Neural progenitor cell (in vitro differentiated cells): ENCODE results near the gene VOPP1. TPM values are rescaled to one million over a fixed set of nuclear protein-coding genes. Genes with fewer than 3 reads are reported as not detected.

Source experiments
- DNase-seq: peaks from one replicate; pipeline ENCODE4 v3.0.0-alpha.2; 2016; ENCODE audit warnings: low spot score
- H2AFZ ChIP-seq: fragments of 200-600 bp; sonication (generic); replicated peaks from 2 replicates; pipeline ENCODE4 v1.6.1; 2016; ENCODE audit warnings: antibody characterized with exemption
- H3F3A ChIP-seq: fragments of 200-600 bp; sonication (generic); 2 replicates; pipeline ENCODE4 v1.6.1; 2016; ENCODE audit warnings: antibody characterized with exemption, low read depth
- H3K27ac ChIP-seq: fragments of 200-600 bp; sonication (generic); 2 replicates; pipeline ENCODE4 v1.5.1; 2016; ENCODE audit warnings: mild to moderate bottlenecking
- H3K27me3 ChIP-seq: fragments of 200-600 bp; sonication (generic); 2 replicates; pipeline ENCODE4 v1.6.1; 2016; ENCODE audit warnings: mild to moderate bottlenecking, moderate library complexity
- H3K36me3 ChIP-seq: fragments of 200-600 bp; sonication (generic); 2 replicates; pipeline ENCODE4 v1.5.1; 2016
- H3K4me1 ChIP-seq: fragments of 200-600 bp; sonication (generic); 2 replicates; pipeline ENCODE4 v1.6.1; 2016; ENCODE audit warnings: mixed run types
- H3K4me2 ChIP-seq: fragments of 200-600 bp; sonication (generic); 2 replicates; pipeline ENCODE4 v1.6.1; 2016
- H3K4me3 ChIP-seq: fragments of 200-600 bp; sonication (generic); 2 replicates; pipeline ENCODE4 v1.5.1; 2016
- H3K79me2 ChIP-seq: fragments of 200-600 bp; sonication (generic); 2 replicates; pipeline ENCODE4 v1.6.1; 2016; ENCODE audit warnings: low read depth
- H3K9ac ChIP-seq: fragments of 200-600 bp; sonication (generic); 2 replicates; pipeline ENCODE4 v1.6.1; 2016
- H3K9me3 ChIP-seq: fragments of 200-600 bp; sonication (generic); 2 replicates; pipeline ENCODE4 v1.5.1; 2016; ENCODE audit warnings: low read depth
- H4K20me1 ChIP-seq: fragments of 200-600 bp; sonication (generic); 2 replicates; pipeline ENCODE4 v1.6.1; 2016; ENCODE audit warnings: low read depth
- H3K27ac Mint-ChIP-seq: 3 replicates; pipeline ENCODE4 v1.8.0; 2021; ENCODE audit warnings: mixed read lengths
- H3K27me3 Mint-ChIP-seq: 2 replicates; pipeline ENCODE4 v1.8.0; 2022; ENCODE audit warnings: low read depth, mild to moderate bottlenecking, inconsistent platforms, moderate library complexity, mixed read lengths; ENCODE audit not compliant: insufficient read depth
- H3K36me3 Mint-ChIP-seq: 3 replicates; pipeline ENCODE4 v1.8.0; 2021; ENCODE audit warnings: mixed read lengths
- H3K4me1 Mint-ChIP-seq: 3 replicates; pipeline ENCODE4 v1.8.0; 2021; ENCODE audit warnings: mixed read lengths
- H3K4me3 Mint-ChIP-seq: 3 replicates; pipeline ENCODE4 v1.8.0; 2021; ENCODE audit warnings: mild to moderate bottlenecking, moderate library complexity, mixed read lengths
- H3K9me3 Mint-ChIP-seq: 3 replicates; pipeline ENCODE4 v1.8.0; 2020; ENCODE audit warnings: mixed read lengths
- CTCF ChIP-seq: fragments of 200-600 bp; sonication (generic); IDR thresholded peaks from 2 replicates; pipeline ENCODE4 v1.5.1; 2017; ENCODE audit warnings: antibody characterized with exemption, mild to moderate bottlenecking
- EZH2 ChIP-seq: fragments of 200-600 bp; sonication (generic); IDR thresholded peaks from 2 replicates; pipeline ENCODE4 v1.6.1; 2017; ENCODE audit warnings: antibody characterized with exemption, mild to moderate bottlenecking, moderate library complexity
- EZH2phosphoT487 ChIP-seq: fragments of 200-600 bp; sonication (generic); IDR thresholded peaks from 2 replicates; pipeline ENCODE4 v1.6.1; 2017; ENCODE audit warnings: antibody characterized with exemption
- total RNA-seq: library from RNA; depleted of rRNA; stranded (reverse); fragments of >200 nt; gene quantifications from 2 replicates; pipeline ENCODE4 v1.2.3, GENCODE V29; 2015; ENCODE audit warnings: low replicate concordance

Gene VOPP1
- total RNA-seq, 1 donor from 2014 or later = 46.6 TPM

GRCh38 chr7:55441774-55442522, 130.4 kb downstream of the VOPP1 start:
- DNase-seq = no peak
- Histone ChIP-seq H3K4me3 (no peak overlapping the region), H4K20me1 (no peaks in the 10 kb centered on the region), H2AFZ (no peak overlapping the region), H3K9ac (no peak overlapping the region), H3K4me2 (no peak overlapping the region), H3K27me3 (no peaks in the 10 kb centered on the region), H3K9me3 (no peaks in the 10 kb centered on the region), H3K36me3 (no peaks in the 10 kb centered on the region), H3K79me2 (no peaks in the 10 kb centered on the region), H3K4me1 (peaks cover 2% of the 10 kb centered on the region), H3K27ac (no peak overlapping the region), H3F3A (no peaks in the 10 kb centered on the region)
- Mint-ChIP-seq H3K27me3 (no peaks in the 10 kb centered on the region), H3K4me1 (peaks cover 15% of the 10 kb centered on the region), H3K27ac (peak overlapping the region; percentile 60), H3K36me3 (no peaks in the 10 kb centered on the region), H3K4me3 (no peak overlapping the region), H3K9me3 (no peaks in the 10 kb centered on the region)
- TF ChIP-seq EZH2 = no peak
- no peak for TF ChIP-seq CTCF
- no peak for TF ChIP-seq EZH2phosphoT487

GRCh38 chr7:55441002-55441401, 131.3 kb downstream of the VOPP1 start:
- Histone ChIP-seq H4K20me1 (no peaks in the 10 kb centered on the region), H3K4me2 (no peak overlapping the region), H3K9ac (no peak overlapping the region), H3F3A (no peaks in the 10 kb centered on the region), H3K4me3 (no peak overlapping the region), H3K27me3 (no peaks in the 10 kb centered on the region), H3K4me1 (peaks cover 2% of the 10 kb centered on the region), H3K9me3 (no peaks in the 10 kb centered on the region), H3K79me2 (no peaks in the 10 kb centered on the region), H3K36me3 (no peaks in the 10 kb centered on the region), H3K27ac (no peak overlapping the region), H2AFZ (no peak overlapping the region)
- no peaks in the 10 kb centered on the region for H3K9me3 Mint-ChIP-seq
- H3K27ac Mint-ChIP-seq = no peak overlapping the region
- no peaks in the 10 kb centered on the region for H3K36me3 Mint-ChIP-seq
- H3K4me1 Mint-ChIP-seq = peaks cover 15% of the 10 kb centered on the region
- no peak overlapping the region for H3K4me3 Mint-ChIP-seq
- no peaks in the 10 kb centered on the region for H3K27me3 Mint-ChIP-seq
- DNase-seq = no peak
- TF ChIP-seq EZH2phosphoT487 (no peak), CTCF (no peak), EZH2 (no peak)

- peaks cover 15% of the 10 kb centered on the region for H3K4me1 Mint-ChIP-seq
- no peak overlapping the region for H3K4me2 ChIP-seq
- no peak overlapping the region for H3K4me3 ChIP-seq
- H3K27ac ChIP-seq = no peak overlapping the region
- H3K27ac Mint-ChIP-seq = no peak overlapping the region
- H3K27me3 ChIP-seq = no peaks in the 10 kb centered on the region
- no peaks in the 10 kb centered on the region for H4K20me1 ChIP-seq
- H3K9me3 ChIP-seq = no peaks in the 10 kb centered on the region
- TF ChIP-seq CTCF (no peak), EZH2 (no peak), EZH2phosphoT487 (no peak)
- H3K79me2 ChIP-seq = no peaks in the 10 kb centered on the region
- H3K9ac ChIP-seq = no peak overlapping the region
- DNase-seq = no peak
- no peak overlapping the region for H3K4me3 Mint-ChIP-seq
- no peaks in the 10 kb centered on the region for H3K36me3 ChIP-seq
- no peaks in the 10 kb centered on the region for H3K9me3 Mint-ChIP-seq
- H3K27me3 Mint-ChIP-seq = no peaks in the 10 kb centered on the region
- H2AFZ ChIP-seq = no peak overlapping the region
- no peaks in the 10 kb centered on the region for H3K36me3 Mint-ChIP-seq
- no peaks in the 10 kb centered on the region for H3F3A ChIP-seq
- H3K4me1 ChIP-seq = peaks cover 2% of the 10 kb centered on the region
Measured at GRCh38 chr7:55440040-55440690, 132.1 kb downstream of the VOPP1 start.
